Urothelium cell line (cell line): ENCODE measurements around the gene CTNNB1.

ENCODE experiments used
- DNase-seq: peaks from one replicate; pipeline ENCODE4 v3.0.0; 2011; ENCODE audit warnings: low spot score, mixed read lengths
- FAIRE-seq: peaks from 2 replicates; lab custom pipeline; 2011; peaks lifted over from hg19 to GRCh38; lab: Jason Lieb, UNC

The CTNNB1 gene

GRCh38 chr3:41213588-41213987, 14.3 kb downstream of the CTNNB1 start:
- FAIRE-seq (no peak), DNase-seq (no peak)

GRCh38 chr3:41216422-41216821, 17.1 kb downstream of the CTNNB1 start:
- FAIRE-seq (no peak), DNase-seq (no peak)

- no peak for FAIRE-seq
- DNase-seq = no peak
These were observed 17.7 kb downstream of the CTNNB1 start for GRCh38 chr3:41216993-41217392.

- no peak for FAIRE-seq
These were observed 20.1 kb downstream of the CTNNB1 start for GRCh38 chr3:41219424-41219823.

GRCh38 chr3:41220906-41221677, 21.8 kb downstream of the CTNNB1 start:
- FAIRE-seq (no peak), DNase-seq (no peak)

More at GRCh38 chr3:41219424-41219823, 20.1 kb downstream of the CTNNB1 start:
- DNase-seq = no peak

- no peak for DNase-seq
- FAIRE-seq = no peak
These were observed 22.7 kb downstream of the CTNNB1 start for GRCh38 chr3:41222012-41222411.

GRCh38 chr3:41222501-41222900, 23.2 kb downstream of the CTNNB1 start:
- FAIRE-seq (no peak), DNase-seq (no peak)

GRCh38 chr3:41223078-41223477, 23.8 kb downstream of the CTNNB1 start:
- no peak for FAIRE-seq
- DNase-seq = no peak

- FAIRE-seq (no peak), DNase-seq (no peak)
These were observed 24.4 kb downstream of the CTNNB1 start for GRCh38 chr3:41223691-41224090.

GRCh38 chr3:41224120-41224806, 25.0 kb downstream of the CTNNB1 start:
- DNase-seq = no peak
- no peak for FAIRE-seq

- no peak for DNase-seq
- FAIRE-seq = no peak
These were observed 35.8 kb downstream of the CTNNB1 start for GRCh38 chr3:41234823-41235721.

GRCh38 chr3:41236228-41236627, 36.9 kb downstream of the CTNNB1 start:
- no peak for FAIRE-seq

GRCh38 chr3:41237907-41238306, 38.6 kb downstream of the CTNNB1 start:
- FAIRE-seq = no peak
- DNase-seq = no peak

More at GRCh38 chr3:41236228-41236627, 36.9 kb downstream of the CTNNB1 start:
- DNase-seq = no peak

- DNase-seq (no peak), FAIRE-seq (no peak)
These were observed 40.3 kb downstream of the CTNNB1 start for GRCh38 chr3:41239587-41239986.

- no peak for DNase-seq
- FAIRE-seq = no peak
These were observed 41.9 kb downstream of the CTNNB1 start for GRCh38 chr3:41241161-41241560.

GRCh38 chr3:41241800-41242571, 42.7 kb downstream of the CTNNB1 start:
- DNase-seq = no peak
- FAIRE-seq = no peak

GRCh38 chr3:41243183-41243582, 43.9 kb downstream of the CTNNB1 start:
- FAIRE-seq = no peak
- no peak for DNase-seq

GRCh38 chr3:41244620-41245336, 45.5 kb downstream of the CTNNB1 start:
- DNase-seq (no peak), FAIRE-seq (no peak)

GRCh38 chr3:41247055-41248004, 48.0 kb downstream of the CTNNB1 start:
- peak; percentile 72 for FAIRE-seq
- peak; percentile 62 for DNase-seq
